OCI-M2 (cell line): Measurements from ENCODE around the gene MTHFS.

Source experiments
- DNase-seq: peaks from one replicate; lab custom pipeline; 2025; ENCODE audit not compliant: unreplicated experiment; lab: John Stamatoyannopoulos, UW

MTHFS gene

DNA sequence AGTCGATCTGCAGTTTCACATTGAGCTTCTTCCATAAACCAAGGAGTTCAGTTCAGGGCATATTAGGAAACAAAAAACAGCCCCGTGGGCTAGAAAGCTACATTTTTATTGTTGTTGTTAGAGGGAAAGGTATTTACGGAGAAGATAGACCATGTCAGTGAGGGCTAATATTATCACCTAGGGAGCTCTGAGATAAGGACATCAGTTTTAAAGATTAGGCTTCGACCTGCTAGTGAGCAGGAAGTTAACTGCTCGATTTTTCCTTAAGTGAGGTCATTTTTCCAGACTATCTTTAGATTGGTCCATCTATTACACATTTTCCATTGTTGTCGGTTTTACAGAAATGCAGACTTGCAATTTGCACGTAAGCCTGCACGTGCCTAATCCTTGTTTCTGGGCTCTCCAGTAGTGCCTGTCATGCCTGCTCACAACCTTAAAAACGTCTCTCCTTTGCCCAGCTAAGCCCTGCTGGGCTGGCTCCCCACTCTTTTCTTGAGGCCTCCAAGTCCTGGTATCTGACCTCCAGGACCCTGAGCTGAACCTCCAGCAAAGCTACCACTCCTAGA is 72.6 kb downstream of the MTHFS start:
- no peak for DNase-seq

DNA sequence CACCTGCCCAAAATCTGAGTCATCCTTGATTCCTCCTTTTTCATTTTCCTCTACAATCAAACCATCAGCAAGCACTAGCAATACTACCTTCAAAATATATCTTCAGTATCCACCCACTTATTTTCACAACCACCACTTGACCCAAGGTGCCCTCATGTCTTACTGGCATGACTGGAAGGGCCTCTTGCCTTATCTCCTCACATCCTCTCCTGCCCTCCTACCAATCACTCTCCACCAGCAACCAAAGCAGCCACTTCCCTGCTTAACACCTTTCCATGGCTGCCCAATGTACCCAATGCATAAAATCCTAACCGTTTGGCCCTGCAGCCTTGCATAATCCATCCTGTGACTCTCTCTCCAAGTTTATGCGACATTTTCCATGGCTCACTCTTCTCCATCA is 76.0 kb downstream of the MTHFS start:
- no peak for DNase-seq

DNA sequence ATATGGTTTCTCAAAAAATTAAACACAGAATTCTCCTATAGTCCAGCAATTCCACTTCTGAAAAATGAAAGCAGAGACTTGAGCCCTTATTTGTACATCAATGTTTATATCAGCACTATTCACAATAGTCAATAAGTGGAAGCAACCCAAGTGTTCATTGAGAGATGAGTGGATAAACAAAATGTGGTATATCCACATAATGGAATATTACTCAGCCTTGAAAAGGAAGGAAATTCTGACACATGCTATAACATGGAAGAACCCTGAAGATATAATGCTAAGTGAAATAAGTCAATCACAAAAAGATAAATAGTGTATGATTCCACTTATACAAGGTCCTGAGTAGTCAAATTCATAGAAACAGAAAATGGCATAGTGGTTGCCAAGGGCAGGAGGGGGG is 76.6 kb downstream of the MTHFS start:
- DNase-seq = no peak

DNA sequence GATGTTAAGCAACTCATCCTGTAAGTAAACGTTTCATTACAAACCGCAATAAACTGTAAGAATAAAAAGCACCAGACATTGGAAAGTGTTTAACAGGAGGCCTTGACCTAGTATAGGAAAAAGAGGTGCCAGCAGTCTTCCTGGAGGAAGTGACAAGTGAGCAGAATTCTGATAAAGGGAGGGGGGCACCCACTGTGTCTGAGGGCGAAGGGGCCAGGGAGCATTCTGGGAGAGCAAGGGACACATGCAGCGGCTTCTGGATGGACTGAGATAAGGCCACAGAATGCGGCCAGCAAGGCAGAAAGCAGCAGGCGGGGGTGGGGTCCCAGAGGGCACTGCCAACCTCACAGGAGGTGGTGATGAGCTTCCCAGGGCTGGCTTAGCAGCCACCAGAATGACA is 80.2 kb downstream of the MTHFS start:
- DNase-seq = no peak

DNA sequence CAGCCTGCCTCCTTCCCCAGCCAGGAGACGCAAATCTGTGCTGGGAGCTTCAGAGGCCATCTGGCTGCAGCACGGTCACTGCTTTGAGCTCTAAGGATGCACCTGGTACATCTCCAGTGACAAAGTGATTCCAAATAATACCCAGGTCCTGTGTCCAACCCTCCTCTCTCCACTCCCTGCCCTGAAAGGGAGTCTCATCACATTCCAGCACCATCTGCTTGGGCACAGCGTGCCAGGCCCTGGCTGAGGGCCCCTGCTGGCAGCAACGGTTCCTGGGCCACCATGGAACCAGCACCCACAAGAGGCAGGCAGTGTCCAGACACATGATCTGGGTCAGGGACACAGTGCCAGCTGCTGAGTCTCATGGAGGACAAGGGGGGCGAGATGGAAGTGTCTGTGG is 81.3 kb downstream of the MTHFS start:
- DNase-seq = no peak

DNA sequence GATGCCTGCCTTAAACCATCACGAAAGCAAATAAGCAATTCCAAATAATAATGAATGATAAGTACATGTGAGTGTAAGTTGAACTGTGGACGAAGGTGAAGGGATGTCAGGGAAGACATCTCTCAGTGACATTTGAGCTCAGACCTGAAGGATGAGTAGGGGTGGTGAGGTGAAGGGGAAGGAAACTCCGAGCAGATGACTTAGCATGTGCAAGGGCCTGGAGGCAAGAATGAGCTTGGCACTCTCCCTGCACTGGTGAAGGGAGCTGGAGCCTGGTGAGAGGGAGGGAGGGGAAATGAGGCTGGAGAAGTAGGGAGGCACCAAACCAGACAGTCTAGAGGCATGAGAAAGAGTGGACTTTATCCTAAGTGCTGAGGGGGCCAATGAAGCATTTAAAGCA is 84.3 kb downstream of the MTHFS start:
- DNase-seq = no peak

DNA sequence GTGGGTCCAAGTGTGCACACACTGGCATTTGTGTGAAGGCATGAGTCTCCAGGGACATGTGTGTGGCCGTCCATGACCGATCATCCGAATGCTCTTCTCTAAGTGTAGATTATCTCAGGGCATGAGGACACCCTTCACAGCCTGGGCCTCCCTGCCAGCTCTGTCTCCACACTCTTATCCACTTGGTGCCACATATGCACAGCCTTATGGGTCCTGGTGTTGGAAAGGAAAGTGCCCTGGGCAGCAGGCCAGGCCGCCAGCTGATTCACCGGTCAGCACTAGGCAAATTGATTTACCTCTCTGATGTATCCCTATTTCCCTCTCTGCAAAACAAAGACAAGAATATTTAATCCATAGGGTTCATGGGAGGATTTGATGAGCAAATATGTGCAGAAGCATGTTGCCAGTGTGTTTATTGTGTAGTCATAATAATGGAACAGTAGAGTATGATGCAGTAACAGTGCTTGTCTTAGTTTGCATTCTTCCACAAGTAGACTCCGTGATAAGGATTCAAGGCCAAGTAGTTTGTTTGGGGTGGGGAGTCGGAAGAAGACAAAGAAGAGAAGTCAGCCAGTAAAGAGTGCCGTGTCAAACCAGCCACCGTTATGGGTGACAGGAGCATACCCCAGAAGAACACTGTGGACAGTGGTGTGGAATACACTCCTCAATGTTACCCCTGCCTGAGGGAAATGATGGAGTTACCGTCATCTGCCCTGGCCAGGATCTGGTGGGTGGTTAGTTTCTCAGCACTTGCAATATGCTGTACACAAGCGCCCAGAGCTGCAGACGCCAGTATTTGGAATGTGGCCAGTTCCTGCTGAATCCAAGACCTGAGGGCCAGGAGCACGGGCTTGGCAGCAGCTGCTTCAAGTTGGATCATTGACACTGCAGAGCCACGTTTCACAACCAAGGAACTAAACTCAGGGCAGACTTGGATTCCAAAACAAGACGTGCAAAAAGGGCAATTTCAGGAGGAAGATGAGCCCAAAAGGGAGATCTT is 85.1 kb downstream of the MTHFS start:
- no peak for DNase-seq

DNA sequence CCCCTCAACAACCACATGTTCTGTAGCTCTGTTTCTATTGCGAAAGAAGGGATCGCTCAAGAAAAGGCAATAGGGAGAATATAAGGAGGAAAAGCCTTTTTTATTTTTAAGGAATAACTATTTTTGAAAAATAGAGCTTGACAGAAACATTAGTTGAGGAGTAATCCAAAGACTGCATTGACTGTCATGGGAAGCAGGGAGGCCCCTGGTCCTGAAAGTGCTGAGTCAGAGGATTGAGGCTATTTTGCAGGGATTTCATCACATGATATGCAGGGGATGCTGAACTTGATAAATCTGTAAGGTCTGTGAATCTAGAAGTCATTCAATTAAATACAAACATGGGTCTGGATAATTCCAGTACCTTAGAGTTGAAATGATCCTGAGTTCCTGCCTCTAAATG is 92.0 kb downstream of the MTHFS start:
- no peak for DNase-seq

DNA sequence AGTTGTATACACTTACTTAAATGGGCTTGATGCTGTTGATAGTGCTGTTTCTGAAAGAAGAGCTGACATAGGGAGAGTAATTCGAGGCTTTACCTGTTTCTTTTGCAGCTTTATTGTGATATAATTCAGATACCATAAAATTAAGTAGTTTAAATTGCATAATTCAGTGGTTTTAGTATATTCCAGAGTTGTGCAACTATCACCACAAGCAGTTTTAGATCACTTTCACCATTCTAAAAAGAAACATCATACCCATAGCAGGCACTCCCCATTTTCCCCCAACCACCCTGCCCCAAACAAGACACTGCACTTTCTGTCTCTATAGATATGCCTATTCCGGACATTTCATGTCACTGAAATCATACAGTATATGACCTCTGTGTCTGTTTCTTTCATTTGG is 98.5 kb downstream of the MTHFS start:
- no peak for DNase-seq
